DMS153 treated with DMSO at 0.1 percent for 48 hours (cell line): ENCODE data around the gene PTPRE.

Source experiments
- DNase-seq: peaks from one replicate; lab custom pipeline; 2025; ENCODE audit not compliant: unreplicated experiment; lab: John Stamatoyannopoulos, UW

Gene PTPRE

GRCh38 chr10:128042131-128042610 lies 135.3 kb downstream of the PTPRE start:
- no peak for DNase-seq

GRCh38 chr10:128043259-128044045 lies 136.5 kb downstream of the PTPRE start:
- DNase-seq: no peak

- DNase-seq: no peak
Observed at GRCh38 chr10:128044186-128044585, 137.3 kb downstream of the PTPRE start.

GRCh38 chr10:128044961-128045832 lies 138.3 kb downstream of the PTPRE start:
- DNase-seq: no peak

- no peak for DNase-seq
Observed at GRCh38 chr10:128045833-128046120, 138.9 kb downstream of the PTPRE start.

GRCh38 chr10:128046156-128046952 lies 139.5 kb downstream of the PTPRE start:
- DNase-seq: no peak

- no peak for DNase-seq
Observed at GRCh38 chr10:128046953-128047290, 140.0 kb downstream of the PTPRE start.

- no peak for DNase-seq
Observed at GRCh38 chr10:128047351-128047750, 140.4 kb downstream of the PTPRE start.

- no peak for DNase-seq
Observed at GRCh38 chr10:128047991-128048818, 141.3 kb downstream of the PTPRE start.

- DNase-seq: no peak
Observed at GRCh38 chr10:128048819-128049210, 141.9 kb downstream of the PTPRE start.

GRCh38 chr10:128049226-128050120 lies 142.6 kb downstream of the PTPRE start:
- no peak for DNase-seq

GRCh38 chr10:128050121-128050516 lies 143.2 kb downstream of the PTPRE start:
- no peak for DNase-seq

- no peak for DNase-seq
Observed at GRCh38 chr10:128050936-128051335, 144.0 kb downstream of the PTPRE start.

- no peak for DNase-seq
Observed at GRCh38 chr10:128051548-128051947, 144.6 kb downstream of the PTPRE start.

- DNase-seq: no peak
Observed at GRCh38 chr10:128052696-128053095, 145.8 kb downstream of the PTPRE start.

GRCh38 chr10:128053356-128053755 lies 146.5 kb downstream of the PTPRE start:
- DNase-seq: no peak

- DNase-seq: no peak
Observed at GRCh38 chr10:128054163-128054970, 147.5 kb downstream of the PTPRE start.

- DNase-seq: no peak
Observed at GRCh38 chr10:128055061-128055868, 148.4 kb downstream of the PTPRE start.
